ENCODE results near the gene DGKZ. TPM values are rescaled to one million over a fixed set of nuclear protein-coding genes. Genes with fewer than 3 reads are reported as not detected.

DGKZ gene
- polyA plus RNA-seq, 3 donors, result 38.3 to 39.8 (median 38.9) TPM

DNA sequence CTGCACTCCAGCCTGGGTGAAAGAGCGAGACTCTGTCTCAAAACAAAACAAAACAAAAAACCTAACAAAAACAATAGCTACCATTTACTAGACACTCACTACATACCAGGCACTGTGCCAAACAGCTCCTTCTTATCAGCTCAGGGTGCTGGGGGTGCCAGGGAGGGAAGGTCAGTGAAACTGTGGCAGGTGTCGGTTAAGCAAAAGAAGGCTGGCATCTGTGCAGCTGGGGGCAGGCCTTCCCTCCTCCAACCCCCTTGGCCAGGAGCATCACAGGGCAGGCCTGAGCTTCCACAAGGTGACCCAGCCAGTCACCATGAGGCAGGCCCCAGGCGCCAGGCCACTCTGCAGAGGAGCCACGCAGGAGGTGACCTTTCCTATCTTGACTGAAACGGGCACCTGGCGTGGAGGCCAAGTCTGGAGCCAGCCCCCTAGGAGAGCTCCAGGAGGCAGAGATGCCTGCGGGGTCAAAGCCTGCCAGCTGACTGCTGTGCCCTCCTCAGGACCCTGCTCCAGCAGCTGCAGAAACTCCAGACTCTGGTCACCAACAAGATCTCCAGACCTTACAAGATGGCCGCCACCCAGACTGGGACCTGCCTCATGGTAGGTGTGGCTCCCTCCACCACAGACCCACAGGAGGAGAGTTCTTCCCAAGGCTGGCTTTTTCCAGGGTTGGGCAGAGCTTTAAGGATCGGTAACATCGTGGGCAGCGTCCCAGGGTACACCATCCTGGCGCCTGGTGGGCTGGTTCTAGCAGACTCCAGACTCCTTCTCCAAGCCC is 31.3 kb upstream of the DGKZ start:
- no peak for DNase-seq

DNA sequence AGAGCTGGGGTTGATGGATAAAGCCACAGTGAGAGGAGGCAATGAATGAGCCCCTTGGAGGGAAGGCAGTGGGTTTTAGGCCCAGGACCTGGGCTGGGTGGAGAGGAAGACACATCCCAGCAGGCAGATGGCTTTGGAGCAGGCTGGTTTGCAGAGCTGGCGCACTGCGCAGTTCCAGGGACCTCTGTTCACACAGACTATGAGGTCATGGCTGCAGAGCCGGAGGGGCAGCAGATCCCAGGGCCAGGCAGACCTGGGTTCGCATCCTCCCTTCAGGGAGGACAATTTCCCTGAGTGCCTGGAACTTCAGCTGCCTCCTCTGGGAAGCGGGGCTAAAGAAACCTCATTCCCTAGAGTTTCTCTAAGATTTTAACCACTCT is 28.2 kb upstream of the DGKZ start:
- no peak for DNase-seq

- no peak for DNase-seq
Observed at GRCh38 chr11:46321757-46322156, 25.5 kb upstream of the DGKZ start.

- DNase-seq, result no peak
Observed at GRCh38 chr11:46322759-46323158, 24.5 kb upstream of the DGKZ start.

DNA sequence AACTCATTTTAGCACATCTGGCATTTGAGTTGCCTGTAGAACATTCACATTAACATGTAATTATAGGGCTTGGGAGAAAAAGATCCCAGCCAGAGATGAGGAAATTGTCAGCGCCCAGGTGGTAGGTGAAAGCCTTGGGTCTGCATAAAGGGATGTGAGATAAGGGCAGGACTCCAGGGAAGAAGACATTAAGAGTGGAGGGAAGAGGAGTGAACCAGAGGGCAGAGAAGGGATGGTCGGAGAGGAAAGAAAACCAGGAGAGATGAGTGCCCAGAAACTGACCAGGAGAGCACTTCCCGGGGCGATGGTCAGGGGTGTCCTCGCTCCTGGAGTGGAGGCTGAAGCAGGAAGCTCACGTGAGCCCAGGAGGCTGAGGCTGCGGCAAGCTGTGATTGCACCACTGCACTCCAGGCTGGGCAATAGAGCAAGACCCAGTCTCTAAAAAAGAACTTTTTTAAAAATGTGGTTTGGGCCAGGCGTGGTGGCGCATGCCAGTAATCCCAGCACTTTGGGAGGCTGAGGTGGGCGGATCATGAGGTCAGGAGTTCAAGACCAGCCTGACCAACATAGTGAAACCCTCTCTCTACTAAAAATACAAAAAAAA is 20.3 kb upstream of the DGKZ start:
- DNase-seq, result no peak

DNA sequence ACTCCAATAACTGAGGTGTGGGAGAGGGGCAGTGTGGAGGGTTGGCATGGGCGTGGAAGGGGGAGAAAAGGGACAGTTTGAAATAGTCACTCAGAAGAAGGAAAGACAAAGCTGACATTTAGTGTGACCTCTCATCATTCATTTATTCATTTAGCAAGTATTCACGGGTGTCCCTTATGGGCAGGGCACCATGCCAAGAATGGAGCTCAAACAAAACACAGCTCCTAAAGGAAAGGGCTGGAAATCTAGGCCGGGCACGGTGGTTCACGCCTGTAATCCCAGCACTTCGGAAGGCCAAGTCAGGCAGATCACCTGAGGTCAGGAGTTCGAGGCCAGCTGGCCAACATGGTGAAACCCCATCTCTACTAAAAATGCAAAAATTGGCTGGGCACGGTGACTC is 19.4 kb upstream of the DGKZ start:
- DNase-seq, result no peak

- no peak for DNase-seq
Observed at GRCh38 chr11:46330154-46330553, 17.1 kb upstream of the DGKZ start.

DNA sequence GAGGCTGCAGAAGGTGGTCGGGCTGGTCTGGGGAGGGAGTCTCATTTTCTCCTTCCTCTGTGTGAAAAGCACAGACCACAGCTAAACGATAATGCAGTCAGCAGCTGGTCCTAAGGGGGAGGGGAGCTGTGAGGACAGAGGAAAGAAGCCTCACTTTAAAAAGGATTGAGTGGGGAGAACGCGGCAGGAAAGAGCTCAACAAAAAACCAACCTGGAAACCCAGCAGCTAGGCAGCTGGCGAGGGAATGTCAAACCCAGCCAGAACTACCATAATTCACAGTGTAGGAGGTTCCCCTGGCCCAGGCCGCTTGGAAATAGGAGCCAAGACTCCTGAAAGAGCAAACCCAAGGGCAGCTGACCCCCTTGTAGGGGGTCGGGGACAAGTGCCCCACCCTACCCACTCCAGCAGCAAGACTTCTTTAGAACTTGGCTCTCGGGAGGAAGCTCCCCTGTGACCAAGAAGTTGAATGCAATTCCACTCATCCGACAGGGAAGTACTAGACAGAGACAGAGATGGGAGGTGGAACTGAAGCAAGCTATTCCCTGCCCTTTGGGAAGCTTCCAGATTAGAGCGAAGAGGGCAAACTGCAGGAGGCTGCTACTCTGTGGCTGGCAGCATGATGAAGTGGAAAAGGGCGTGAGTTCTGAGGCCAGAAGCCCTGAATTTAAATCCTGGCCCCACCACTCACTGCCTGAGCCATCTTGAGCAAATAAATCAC is 16.5 kb upstream of the DGKZ start:
- DNase-seq, result no peak

DNA sequence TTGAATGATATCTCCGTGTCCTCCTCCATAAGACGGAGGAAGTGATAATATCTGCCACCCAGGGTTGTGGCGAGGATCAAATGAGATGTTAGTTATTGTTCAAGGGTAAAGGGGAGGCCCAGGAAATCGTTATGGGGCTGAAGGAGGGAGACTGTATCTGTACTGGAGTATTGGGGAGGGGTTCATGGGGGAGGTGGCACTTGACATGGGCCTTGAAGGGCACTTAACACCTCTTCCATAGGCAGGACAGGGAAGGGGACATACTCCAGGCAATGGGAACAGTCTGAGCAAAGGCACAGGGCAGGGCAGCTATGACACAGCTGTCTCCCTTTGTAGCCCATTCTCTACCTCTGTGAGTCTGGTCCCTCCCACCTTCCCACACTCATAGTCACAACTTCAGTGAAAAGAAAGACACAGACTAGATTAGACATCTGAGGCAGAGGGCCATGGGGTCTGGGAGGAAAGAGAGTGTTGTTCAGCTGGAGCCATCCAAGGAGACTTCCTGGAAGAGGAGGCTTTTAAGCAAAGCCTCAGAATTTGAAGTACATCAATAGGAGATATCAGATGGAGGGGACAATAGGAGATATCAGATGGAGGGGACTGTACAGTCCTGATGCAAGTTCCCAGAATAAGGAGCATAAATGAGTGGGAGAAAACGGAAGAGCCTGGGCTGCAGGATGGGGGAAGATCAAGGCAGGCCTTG is 15.8 kb upstream of the DGKZ start:
- no peak for DNase-seq

GRCh38 chr11:46332093-46332567 is 15.1 kb upstream of the DGKZ start:
- no peak for DNase-seq

- DNase-seq, result no peak
Observed at GRCh38 chr11:46332568-46333393, 14.5 kb upstream of the DGKZ start.

DNA sequence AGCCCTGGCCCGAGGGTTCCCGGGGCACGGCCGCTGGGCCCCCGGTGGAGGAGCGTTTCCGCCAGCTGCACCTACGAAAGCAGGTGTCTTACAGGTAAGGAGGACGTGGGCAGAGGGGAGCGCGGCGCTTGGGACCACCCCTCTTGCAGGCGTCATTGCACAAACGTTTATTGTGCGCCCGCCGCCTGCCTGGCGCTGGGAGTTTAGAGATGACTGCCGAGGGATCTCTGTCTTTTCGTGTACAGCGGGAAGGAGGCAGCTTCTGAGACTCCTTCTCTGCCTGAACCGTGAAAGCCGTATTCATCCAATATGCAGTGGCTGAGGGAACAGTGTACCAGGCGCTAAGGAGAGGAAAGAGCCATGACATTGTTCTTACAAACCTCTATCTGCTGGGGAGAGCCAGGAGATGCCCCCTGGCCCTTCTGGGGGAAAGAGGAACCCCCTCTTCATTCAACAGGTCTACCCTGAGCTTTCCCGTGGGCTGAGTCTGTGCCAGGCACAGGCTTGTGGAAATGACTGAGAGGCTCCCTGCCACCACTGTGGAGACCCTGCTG is 13.8 kb upstream of the DGKZ start:
- no peak for DNase-seq

DNA sequence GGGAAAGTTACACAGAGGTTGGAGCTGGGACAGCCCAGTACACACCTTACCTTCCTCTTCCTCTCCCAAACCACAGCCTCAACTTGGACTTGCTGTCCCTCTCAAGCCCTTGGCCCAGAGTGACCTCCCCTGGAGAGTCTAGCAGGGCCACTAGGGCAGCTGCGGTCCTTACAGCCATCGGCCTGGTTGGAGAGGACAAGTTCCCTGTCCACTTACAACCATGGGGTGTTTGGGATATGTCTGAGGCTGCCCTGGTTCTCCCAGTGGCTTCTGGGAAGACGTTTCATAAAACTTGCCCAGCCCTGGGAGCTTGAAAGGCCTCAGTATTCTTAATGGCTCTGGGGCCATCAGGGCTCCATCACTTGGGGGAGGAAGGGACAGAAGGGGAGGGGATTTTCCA is 13.1 kb upstream of the DGKZ start:
- DNase-seq, result no peak

GRCh38 chr11:46335271-46335670 is 12.0 kb upstream of the DGKZ start:
- DNase-seq, result no peak

- no peak for DNase-seq
Observed at GRCh38 chr11:46335890-46336562, 11.2 kb upstream of the DGKZ start.

GRCh38 chr11:46336563-46337180 is 10.6 kb upstream of the DGKZ start:
- no peak for DNase-seq

GRCh38 chr11:46337626-46338345 is 9.5 kb upstream of the DGKZ start:
- DNase-seq, result no peak

DNA sequence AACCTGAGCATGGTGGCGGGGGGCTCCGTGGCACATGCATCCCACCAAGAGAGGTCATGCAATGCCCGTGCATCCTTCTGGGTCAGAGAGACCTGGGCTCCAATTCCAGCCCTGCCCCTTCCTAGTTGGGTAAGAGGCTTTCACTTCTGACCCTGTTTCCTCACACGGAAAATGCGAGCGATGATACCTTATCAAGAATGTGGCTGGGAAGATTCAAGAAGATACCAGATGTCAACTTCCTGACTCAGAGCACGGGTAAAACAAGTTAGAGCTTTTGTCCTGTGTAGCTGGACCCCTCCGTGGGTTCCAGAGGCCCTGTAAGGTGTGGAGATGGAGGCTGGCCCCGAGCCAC is 8.7 kb upstream of the DGKZ start:
- DNase-seq, result no peak

GRCh38 chr11:46338988-46339666 is 8.1 kb upstream of the DGKZ start:
- DNase-seq, result no peak
